GM19395 (cell line): ENCODE results near the gene CD74.
"Not testable (repeated sequence)": the region's sequence is repeated elsewhere in the genome, so short reads cannot be mapped to it uniquely, and the experiment has no call there.

Experiments
- ATAC-seq: cut with Tn5 transposase; IDR thresholded peaks from one replicate; pipeline ENCODE4 v1.9.1; 2021; ENCODE audit warnings: mild to moderate bottlenecking, moderate library complexity; ENCODE audit not compliant: unreplicated experiment

CD74 gene

GRCh38 chr5:150441813-150442698, 29.3 kb upstream of the CD74 start:
- no peak for ATAC-seq

- no peak for ATAC-seq
Measured at GRCh38 chr5:150440948-150441812, 28.5 kb upstream of the CD74 start.

DNA sequence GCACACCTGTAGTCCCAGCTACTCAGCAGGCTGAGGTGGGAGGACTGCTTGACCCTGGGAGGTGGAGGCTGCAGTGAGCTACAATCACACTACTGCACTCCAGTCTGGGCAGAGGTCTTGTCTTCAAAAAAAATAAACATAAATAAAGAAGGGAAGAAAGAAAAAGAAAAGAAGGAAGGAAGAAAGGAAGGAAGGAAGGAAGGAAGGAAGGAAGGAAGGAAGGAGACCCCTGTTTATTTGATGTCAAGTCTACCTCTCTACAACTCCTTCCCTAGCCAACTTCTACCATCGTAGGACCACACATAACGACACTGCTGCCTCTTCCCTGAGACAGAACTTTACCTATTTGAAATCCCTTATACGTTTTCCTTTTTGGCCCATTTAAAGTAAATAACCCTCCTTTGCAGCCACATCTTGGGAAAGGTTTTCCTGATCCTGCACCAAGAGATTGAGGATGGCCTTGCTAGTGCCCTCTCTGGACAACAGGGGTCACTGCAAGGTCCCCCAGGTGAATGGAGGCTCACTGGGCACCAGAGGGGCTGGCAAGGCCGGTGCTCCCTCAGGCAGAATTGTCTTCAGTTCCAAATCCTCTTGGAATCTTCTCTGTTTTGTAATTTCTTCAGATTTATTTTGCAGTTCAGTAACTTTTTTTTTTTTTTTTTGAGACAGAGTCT, 26.3 kb upstream of the CD74 start:
- ATAC-seq = no peak

DNA sequence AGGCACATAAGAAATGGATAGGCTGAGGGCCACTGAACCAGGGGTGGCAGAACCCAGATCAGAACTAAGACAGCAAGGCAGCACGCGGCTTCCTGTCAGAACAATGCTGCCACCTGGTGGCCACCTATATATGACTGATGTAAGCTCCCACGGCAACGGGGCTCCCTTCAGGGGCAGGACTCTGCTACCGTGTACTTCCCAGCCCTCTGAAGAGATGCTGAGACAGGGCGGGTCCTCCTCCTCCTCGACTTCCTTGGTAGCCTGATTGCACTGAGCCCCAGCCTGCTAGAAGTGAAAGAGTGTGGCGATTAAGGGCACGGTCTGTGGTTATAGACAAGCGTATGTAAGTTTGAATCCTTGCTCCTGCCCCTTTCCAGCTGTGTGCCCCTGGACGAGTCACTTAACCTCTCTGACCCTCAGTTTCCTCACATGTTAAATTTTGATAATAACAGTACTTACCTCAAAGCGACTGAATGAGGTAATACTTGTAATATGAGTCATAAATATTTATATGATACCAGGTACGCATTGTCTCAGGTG, 23.5 kb upstream of the CD74 start:
- peak; percentile 98 for ATAC-seq

DNA sequence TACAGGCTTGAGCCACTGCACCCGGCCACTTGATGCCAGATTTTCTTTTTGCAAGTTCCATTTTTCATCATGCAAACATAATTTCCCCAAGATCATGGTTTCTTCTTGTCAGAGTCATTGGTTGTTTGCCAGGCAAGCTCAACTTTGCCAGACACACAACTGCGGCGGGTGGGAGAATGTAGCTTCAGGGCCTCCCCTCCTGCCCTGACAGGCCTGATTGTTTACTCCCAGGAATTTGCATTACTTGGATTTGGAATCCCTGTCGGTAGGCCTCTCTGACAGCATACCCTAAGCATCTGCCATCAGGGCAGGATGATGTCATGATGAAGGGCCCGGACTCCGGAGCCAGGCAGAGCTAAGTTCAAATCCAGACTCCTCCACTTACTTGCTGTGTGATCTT, 21.8 kb upstream of the CD74 start:
- no peak for ATAC-seq

GRCh38 chr5:150431574-150431973, 18.9 kb upstream of the CD74 start:
- no peak for ATAC-seq

DNA sequence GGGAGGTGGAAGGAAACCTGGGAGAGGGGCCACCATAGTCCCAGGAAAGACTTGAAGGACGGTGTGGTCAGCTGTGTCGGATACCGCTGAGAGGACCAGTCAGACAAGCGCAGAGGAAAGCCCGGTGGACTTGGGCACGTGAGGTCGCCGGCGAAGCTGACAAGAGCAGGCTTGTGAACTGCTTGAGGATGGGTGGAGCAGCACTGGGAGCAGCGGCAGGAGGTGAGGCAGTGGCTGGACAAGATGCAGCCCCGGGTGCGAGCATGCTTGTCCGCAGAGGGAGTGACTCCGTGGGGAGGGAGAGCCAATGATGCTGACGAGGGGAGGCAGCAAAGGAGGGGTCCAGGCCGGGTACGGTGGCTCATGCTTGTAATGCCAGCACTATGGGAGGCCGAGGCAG, 18.3 kb upstream of the CD74 start:
- no peak for ATAC-seq

GRCh38 chr5:150429410-150429873, 16.7 kb upstream of the CD74 start:
- ATAC-seq = peak; percentile 71

DNA sequence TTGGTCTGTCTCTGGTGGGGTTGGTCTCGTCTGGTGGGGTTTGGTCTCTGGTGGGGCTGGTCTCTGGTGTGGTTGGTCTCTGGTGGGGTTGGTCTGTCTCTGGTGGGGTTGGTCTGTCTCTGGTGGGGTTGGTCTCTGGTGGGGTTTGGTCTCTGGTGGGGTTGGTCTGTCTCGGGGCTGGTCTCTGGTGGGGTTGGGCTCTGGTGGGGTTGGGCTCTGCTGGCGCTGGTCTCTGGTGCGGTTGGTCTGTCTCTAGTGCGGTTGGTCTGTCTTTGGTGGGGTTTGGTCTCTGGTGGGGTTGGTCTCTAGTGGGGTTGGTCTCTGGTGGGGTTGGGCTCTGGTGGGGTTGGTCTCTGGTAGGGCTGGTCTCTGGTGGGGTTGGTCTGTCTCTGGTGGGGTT, 16.3 kb upstream of the CD74 start:
- no peak for ATAC-seq

GRCh38 chr5:150428106-150428876, 15.6 kb upstream of the CD74 start:
- ATAC-seq = no peak

DNA sequence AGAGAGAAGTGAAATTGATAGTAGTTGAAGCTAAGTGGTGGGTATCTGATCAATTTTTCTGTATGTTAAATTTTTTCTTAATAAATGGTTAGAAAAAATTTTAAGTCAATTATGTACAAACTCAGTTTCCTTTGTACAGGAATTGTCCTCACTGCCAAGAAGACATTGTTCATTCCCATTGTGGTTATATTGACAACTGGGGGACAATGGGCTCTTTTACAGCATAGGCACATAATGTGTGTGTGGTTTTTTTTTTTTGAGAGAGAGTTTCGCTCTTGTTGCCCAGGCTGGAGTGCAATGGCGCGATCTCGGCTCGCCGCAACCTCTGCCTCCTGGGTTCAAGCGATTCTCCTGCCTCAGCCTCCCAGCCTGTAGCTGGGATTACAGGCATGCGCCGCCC, 13.5 kb upstream of the CD74 start:
- not testable (repeated sequence) for ATAC-seq

DNA sequence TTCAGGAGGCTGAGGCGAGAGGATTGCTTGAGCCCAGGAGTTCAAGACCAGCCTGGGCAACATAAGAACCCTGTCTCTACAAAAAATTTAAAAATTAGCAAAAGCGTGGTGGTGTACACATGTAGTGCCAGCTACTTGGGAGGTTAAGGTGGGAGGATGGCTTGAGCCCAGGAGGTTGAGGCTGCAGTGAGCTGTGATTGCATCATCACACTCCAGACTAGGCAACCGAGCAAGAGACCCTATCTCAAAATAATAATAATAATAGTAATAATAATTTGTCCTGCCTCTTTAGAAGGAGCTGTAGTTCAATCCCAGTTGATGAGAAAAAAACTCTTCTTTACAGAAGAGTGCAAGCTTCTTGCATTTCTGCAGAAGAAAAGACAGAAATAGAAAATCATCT, 10.0 kb upstream of the CD74 start:
- ATAC-seq = no peak

GRCh38 chr5:150422075-150422474, 9.4 kb upstream of the CD74 start:
- ATAC-seq = no peak

DNA sequence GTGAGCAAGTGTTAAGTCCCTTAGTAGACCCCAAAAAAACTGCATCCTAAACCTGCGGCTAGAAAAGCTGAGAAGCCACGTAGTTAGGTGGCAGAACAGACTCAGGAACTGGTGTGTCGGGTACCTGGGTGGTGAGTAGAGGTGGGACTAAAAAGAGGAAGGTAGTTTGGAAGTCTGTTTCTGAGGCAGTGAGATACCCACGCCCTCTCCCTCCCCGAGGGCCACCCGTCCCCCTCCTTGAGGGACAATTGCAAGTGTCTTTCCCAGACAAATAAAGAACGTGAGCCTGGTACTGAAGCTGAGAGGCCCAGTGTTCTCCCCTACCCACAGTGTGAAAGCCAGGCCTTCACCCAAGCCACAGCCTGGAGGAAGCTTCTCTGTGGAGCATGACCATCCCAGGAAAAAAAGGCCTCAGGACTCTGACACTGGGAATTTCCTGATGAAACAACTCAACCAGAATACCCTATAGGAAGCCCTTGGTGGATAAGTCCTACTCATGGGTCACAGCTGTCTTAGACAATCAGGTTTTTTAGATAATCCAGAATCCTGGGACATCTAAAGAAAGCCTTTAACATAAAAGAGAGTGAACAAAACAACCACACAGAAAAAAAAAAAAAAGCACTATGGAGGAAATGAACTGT, 7.0 kb upstream of the CD74 start:
- ATAC-seq = peak; percentile 63

GRCh38 chr5:150413902-150414790, 1.4 kb upstream of the CD74 start:
- not testable (repeated sequence) for ATAC-seq

- no peak for ATAC-seq
Measured at GRCh38 chr5:150413176-150413901, 629 bp upstream of the CD74 start.

DNA sequence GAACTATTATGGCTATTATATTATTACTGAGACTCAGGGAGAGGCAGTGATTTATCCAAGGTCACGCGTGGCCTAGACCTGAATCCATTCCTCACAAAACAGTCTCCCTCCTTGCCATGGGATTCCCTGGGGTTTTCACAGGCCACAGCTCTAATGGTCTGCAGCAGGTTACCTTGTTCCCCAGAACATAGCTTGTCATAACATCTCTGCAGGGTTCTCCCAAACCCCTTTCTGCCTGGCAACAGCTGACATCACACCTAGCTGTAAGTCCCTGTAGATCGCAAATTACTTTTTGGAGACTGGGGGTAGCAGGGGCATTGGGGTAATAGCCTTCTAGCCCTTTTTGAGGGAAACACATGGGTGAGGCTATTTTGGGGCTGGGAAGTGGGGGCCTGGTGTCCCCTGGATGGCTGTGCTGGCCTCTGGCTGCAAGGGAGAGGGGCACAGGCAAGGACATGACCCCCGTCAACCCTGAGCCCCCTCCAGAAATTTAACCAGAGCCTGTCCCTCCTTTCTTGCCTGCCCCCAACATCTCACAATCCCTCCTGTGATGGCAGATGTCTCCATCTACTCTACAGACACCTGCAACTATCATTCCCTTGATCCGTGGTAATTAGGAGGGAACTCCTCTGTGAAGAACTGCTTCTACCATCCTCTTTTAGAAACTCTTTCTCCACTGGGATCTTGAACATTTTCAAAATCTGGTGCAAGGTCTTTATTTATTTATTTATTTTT, 1.3 kb downstream of the CD74 start:
- peak; percentile 19 for ATAC-seq
